Panc1 (cell line): ENCODE data around the gene FGD5.

Experiments used
- CTCF ChIP-seq: fragments of 450-650 bp; IDR thresholded peaks from 2 replicates; pipeline ENCODE4 v1.5.1; 2017; ENCODE audit warnings: mild to moderate bottlenecking
- POLR2AphosphoS5 ChIP-seq: IDR thresholded peaks from 2 replicates; pipeline ENCODE4 v1.6.1; 2012; ENCODE audit warnings: mild to moderate bottlenecking, low read depth, low read length, moderate library complexity
- SIN3A ChIP-seq: IDR thresholded peaks from 2 replicates; pipeline ENCODE4 v1.6.1; 2012; ENCODE audit warnings: low read depth, mild to moderate bottlenecking, low read length, moderate library complexity, borderline replicate concordance; ENCODE audit not compliant: insufficient read depth
- TCF7L2 ChIP-seq: IDR thresholded peaks from 2 replicates; pipeline ENCODE4 v1.6.1; 2011; ENCODE audit warnings: mild to moderate bottlenecking, low read depth, low read length, inconsistent platforms
- TF ChIP-seq, protein P1 (sequence below), 2 experiments: IDR thresholded peaks; 2 replicates each; pipeline ENCODE4 v1.6.1; 2011 to 2012; ENCODE audit warnings: low read depth in 2 of 2, control low read depth in 1 of 2, low read length in 1 of 2, mild to moderate bottlenecking in 1 of 2, moderate library complexity in 1 of 2; ENCODE audit not compliant: insufficient read depth in 1 of 2

GRCh38 chr3:14889943-14890342 is 71.2 kb downstream of the FGD5 start:
- no peak for TF ChIP-seq CTCF
- no peak for TF ChIP-seq POLR2AphosphoS5
- no peak for TF ChIP-seq SIN3A
- TF ChIP-seq, protein P1, sequence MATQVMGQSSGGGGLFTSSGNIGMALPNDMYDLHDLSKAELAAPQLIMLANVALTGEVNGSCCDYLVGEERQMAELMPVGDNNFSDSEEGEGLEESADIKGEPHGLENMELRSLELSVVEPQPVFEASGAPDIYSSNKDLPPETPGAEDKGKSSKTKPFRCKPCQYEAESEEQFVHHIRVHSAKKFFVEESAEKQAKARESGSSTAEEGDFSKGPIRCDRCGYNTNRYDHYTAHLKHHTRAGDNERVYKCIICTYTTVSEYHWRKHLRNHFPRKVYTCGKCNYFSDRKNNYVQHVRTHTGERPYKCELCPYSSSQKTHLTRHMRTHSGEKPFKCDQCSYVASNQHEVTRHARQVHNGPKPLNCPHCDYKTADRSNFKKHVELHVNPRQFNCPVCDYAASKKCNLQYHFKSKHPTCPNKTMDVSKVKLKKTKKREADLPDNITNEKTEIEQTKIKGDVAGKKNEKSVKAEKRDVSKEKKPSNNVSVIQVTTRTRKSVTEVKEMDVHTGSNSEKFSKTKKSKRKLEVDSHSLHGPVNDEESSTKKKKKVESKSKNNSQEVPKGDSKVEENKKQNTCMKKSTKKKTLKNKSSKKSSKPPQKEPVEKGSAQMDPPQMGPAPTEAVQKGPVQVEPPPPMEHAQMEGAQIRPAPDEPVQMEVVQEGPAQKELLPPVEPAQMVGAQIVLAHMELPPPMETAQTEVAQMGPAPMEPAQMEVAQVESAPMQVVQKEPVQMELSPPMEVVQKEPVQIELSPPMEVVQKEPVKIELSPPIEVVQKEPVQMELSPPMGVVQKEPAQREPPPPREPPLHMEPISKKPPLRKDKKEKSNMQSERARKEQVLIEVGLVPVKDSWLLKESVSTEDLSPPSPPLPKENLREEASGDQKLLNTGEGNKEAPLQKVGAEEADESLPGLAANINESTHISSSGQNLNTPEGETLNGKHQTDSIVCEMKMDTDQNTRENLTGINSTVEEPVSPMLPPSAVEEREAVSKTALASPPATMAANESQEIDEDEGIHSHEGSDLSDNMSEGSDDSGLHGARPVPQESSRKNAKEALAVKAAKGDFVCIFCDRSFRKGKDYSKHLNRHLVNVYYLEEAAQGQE (IDR thresholded peaks at IDR 0.05; ENCODE audit: insufficient read depth in 1 of 2, low read depth in 2 of 2, low read length in 1 of 2) = no peak
- no peak for TF ChIP-seq TCF7L2
